ENCODE results near the gene ACOT11.
"Not testable (repeated sequence)": the region's sequence is repeated elsewhere in the genome, so short reads cannot be mapped to it uniquely, and the experiment has no call there.

ACOT11 gene

DNA sequence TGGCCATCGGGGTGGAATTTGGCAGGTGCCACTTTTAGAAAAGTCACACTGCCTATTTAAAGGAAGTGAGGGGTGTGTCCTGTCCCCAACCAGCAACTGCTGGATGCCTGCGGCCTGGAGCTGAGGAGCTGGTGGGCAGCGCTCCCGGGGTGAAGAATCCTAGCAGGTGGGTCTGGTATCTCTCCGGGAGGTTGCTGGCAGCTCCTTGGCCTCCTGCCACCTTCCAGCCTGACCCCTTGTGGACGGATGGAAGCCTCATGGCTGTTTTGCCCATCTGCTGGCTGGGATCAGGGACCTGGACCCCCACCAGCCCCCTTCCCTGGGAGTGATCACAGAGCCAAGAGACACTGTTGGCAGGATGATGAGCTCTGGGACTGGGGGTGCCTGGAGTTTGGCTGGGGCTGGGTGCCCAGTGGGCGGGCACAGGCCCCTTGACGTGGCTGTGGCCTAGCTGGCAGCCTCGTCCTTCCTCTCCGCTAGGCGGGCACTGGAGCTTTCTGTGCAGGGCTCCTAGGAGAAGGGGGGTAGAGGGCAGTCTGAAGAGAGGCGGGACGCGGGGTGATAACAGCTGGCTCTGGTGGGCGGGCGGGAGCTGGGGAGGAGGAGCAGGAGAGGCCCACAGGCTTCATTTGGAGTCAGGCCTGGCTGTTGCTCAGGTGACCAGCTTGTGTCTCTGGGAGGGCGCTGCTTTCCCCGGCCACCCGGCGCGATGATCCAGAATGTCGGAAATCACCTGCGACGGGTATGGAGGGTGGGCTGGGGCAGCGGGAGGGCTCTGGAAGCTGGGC is at the start of gene ACOT11:
Gene ACOT11 (plus strand): TSS at position 628 of the 788 bp plus-strand sequence. CDS start 82 bp downstream, at position 710.
- DNase-seq: no peak

DNA sequence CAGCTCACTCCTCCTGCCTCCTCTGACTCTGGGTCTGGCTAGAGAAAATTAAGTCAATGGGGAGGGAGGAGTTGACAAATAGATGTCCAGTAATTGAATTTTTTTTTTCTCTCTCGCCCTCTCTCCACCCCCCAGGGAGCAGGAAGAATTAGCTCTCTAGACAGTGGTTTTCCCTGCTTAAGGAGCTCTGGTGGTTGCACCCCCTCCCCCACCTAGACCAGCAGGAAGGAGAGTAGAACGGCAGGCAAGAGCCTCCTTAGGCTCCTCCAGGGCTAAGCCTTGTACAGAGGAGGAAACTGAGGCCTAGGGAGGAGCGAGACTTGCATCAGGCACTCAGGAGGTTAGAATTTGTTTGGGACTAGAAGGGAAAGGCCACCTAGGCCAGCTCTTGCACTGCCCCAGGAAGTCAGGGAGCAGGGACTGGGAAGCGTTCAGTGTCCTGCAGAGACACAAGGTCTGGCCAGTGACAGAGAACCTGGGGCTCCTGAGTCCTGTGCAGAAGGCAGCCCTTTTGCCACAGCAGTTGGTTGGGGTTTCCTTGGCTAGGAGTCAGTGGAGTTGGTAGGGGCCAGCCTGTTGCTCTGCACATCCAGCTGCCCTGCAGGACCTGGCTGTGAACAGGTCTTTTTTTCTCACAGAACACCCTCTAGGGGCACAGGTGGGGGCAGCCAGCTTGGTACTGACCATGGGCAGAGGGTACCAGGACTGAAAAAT is 49.5 kb upstream of the ACOT11 start:
- no peak for DNase-seq

DNA sequence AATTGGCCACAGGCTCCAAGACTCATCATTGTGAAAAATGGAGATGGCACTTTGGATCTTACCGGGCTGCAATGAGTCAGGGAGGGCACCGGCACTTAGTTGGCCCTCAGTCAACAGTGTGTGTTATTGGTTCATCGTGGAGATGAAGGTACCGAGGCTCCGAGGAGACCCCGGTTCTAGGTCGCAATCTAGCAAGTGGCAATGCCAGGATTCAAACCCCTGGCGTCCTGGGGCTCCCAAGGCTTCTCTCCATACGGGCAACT is 49.0 kb upstream of the ACOT11 start:
- no peak for DNase-seq

DNA sequence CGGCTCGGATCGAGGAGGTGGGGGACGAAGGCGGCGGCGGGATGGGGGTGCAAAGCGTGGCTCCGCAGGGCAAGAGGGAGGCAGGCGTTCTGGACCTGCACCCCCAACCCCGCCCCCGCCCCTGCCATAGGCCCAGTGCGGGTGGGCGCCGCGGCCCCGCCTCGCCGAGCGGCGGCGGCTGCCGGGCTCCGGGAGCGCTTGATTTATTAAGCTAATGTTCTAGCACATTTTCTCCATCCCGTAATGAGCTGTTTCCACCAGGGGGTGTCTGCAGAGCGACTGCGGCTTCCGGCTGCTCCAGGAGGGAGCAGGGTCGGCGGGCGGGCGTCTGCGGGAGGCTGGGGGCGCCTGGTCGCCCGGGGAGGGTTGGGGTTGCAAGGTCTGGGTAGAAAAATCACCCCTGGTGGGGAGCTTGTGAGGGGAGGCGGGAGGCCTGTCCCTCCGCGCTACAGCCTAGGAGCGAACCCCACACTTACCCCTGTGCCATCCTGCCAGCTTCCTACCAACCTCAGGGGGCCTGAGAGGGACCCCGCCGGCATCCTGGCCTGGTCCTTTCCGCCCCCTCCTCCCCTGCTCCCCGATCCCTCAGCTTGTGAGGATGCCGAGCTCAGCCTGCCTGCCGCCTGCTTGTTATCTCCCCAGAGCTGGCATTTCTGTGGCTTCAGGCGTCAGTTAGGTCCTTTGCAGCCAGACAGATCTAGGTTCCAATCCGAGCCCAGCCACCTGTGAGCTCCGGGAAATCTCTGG is 48.5 kb upstream of the ACOT11 start:
- no peak for DNase-seq

DNA sequence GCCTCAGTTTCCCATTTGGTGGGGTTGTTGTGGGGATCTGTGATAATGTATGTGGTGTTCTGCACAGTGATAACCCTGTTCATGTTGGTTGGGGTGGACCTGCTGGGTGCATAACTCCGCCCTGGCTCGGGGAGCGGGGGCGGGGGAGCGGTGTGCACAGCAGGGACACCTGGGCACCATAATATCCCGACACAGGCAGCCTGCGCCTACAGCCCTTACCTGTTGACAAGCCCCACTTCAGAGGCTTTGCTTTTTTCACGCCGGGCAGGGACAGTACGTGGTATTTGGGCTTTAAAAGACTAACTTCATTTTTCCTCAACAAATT is 48.0 kb upstream of the ACOT11 start:
- no peak for DNase-seq

DNA sequence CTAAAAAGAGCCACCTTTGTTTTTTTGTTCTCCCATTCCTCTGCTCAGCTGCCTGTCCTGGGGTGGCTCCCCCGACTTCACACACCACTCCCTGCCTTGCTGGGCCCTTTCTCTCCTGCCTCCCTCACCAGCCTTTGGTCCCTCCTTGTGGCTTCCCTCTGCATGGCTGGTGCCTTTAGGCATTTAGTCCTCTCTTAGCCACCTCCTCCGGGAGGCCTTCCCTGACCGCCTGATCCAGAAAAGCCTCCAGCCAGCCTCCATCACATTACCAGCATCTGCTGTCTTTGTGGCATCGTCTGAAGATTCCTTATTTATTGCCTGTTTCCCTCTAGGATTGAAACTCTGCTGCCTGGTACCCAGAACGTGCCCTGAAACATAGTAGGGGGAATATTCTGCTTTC is 46.2 kb upstream of the ACOT11 start:
- no peak for DNase-seq

DNA sequence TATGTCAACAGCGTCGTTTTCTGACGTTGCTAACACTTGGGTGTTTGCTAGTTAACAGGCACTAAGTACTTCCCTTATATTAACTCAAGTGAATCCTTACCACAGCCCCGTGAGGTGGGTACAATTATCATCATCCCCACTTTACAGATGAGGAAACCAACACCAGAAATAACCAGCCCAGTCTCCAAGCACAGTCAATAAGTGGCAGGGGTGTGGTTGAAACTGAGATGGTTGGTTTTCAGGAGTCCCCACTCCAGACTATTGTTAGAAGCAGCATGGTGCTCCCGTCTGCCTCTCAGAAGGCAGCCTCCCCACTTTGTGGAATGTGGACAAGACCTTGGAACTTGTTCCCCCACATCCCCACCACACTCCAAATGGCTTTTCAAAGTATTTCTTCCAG is 45.7 kb upstream of the ACOT11 start:
- DNase-seq: no peak

DNA sequence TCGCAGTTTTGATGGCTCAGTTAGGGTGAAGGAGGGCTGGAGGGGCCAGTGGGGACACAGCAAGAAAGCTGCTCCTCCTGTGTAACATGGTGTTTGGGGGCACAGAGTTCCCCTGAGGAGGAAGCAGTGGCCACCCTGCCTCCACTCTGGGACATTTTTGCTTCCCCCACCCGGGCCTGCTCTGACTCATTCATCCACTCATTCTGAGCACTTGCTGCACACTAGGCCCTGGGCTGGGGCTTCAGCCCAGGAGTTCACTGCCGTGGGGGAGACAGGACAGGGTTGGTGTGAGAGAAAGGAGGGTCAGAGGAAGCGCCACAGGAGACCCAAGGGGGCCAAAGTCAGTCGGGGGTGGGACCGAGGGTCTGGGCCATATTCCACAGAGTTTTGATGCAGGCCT is 41.4 kb upstream of the ACOT11 start:
- DNase-seq: no peak

DNA sequence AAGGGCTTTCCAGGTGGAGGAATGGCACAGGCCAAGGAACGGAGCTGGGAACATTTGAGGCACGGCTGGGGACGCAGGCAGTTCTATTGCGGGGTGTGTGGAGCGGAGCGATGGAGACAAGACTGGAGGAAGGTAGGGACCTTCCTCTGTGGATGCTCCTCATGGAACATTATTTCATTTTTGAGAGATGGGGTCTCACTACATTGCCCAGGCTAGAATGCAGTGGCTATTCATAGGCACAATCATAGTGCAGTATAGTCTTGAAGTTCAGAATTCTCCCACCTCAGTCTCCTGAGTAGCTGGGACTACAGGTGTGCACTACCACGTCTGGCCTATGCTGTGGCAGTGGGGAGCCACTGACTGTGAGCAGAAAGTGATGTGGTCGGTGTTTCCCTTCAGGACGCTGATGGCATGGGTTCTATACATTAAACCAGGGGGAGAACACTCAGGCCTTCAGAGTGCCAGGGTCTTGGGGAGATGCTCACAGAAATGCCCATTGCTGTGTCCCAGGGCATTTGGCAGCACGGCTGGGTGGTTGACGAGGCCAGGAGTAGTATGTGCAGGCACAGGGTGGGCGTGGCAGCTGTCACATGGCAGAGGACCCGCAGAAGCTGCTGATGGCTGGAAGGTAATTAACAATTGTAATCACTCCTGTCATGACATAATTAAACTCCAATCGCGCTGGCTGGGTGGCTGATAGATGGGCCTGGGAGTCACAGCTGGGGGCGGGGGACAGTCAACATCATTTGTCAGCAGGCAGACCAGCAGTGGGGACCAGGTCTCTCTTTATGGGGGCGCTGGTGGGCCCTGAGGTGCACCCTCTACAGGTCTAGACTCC is 40.8 kb upstream of the ACOT11 start:
- no peak for DNase-seq

DNA sequence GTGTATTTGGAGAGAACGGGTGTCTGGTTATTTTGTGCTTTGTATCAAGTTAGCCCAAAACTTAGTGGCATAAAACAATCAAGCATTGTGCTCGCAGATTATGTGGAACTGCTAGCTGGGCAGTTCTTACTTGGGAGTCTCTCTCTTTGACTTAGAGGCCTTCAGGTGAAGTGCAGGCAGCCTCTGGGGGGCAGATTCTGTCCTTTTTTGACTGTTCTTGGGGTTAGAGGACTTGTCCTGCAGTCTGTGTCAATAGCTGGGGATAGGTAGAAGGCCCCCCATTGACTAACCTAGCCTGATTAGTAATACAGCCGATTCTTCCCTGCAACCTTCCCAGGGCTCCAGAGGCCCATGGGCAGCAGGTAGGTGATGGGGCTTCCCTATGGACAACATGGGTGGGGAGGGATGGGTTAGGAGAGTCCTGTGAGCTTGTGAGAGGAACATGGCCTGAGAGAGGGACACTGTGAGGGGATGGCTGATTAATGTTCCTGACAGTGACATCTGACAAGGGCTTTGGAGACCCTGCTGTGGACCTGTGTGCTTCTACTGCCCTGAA is 37.2 kb upstream of the ACOT11 start:
- DNase-seq: no peak

DNA sequence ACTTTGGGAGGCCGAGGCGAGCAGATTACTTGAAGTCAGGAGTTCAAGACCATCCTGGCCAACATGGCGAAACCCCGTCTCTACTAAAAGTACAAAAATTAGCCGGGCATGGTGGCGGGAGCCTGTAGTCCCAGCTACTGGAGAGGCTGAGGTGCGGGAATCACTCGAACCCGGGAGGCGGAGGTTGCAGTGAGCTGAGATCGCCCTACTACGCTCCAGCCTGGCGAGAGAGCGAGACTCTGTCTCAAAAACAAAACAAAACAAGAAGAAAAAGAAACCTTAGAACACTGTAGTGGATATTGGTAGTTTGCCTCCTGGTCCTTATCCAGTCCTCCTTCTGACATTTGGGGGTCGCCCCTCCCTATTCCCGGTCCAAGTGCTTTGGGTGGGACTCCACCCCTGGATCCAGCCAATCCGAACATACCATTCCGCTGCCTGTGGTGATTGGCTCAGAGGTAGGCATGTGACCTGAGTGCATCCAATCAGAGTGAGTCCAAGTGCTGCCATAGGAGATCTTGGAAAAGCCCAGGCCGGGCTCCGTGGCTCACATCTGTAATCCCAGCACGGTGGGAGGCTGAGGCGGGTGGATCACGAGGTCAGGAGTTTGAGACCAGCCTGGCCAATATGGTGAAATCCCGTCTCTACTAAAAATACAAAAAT is 34.0 kb upstream of the ACOT11 start:
- not testable (repeated sequence) for DNase-seq

DNA sequence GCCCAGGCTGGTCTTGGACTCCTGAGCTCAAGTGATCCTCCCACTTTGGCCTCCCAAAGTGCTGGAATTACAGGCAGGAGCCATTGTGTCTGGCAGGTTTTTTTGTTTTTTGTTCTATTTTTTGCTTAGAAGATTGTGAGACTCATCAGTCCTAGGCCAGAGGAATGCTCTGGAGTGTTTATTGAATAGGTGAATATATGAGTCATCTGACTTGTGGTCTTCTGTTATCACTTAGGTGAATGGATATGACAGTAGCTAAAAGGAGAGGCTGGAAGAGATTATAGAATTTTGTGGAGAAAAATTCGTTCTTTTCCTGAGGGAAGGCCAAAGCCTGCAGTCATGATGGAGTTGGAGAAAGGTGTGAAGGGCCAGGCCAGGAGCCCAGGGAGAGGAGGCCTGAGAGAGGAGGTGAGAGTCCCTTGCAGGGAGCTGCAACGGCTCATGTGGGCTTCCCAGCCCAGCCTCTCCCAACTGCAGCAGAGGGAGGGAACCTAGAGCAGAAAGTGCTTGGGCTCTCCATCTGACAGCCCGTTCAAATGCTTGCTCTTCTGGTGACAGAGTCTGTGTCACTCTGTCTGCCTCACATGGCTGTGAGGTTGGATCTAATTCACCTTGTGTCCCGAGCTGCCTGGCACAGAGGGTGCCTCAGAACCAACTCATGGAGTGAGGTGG is 31.6 kb upstream of the ACOT11 start:
- no peak for DNase-seq

DNA sequence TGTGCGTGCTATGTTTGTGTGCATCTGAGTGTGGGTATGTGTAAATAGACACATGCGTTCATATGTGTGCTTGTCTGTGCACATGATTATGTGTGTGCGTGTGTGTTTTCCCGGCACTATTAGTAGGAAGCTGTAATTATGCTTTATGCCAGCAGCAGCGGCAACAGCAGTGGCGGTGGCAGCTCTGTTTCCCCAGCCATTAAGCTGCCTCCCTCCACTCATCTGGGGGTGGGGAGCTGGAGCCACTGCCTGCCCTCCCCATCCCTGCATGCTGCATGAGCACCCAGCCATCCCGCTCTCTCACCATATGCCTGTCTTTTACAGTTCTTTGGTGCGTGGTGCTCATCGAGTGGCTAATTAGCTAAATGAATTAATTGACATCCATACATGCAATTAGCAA is 30.5 kb upstream of the ACOT11 start:
- DNase-seq: no peak

DNA sequence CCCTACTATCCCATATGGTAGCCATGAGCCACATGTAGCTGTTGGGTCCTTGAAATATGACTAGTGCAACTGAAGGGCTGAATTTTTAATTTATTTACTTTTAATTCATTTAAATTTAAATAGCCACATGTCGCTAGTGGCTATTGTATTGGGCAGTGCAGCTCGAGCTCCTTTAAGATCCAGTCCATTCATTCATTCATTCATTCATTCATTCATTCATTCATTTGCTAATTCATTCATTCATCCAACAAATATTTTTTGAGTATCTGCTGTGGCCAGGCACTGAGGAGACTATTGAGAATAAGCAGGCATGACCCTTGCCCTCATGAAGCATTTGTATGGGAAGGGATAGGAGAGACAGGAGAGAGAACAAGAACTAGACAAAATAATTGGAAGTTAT is 29.5 kb upstream of the ACOT11 start:
- DNase-seq: no peak

DNA sequence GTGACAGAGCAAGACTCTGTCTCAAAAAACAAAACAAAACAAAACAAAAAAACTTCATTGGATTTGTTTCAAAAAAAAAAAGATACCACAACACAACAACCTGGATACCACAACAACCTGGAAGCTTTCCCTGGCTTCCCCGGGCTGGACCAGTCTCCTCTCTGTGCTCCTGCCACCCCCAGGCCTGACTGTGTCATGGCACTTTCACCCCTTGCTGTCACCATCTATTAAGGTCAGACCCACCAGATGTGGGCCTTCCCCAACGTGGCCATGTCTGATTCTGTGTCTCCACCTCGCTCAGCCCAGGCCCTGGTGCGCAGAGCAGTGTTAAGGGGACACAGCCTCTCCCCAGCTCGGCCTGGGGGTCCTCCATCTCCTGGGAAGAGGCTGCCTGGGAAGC is 28.3 kb upstream of the ACOT11 start:
- DNase-seq: no peak

DNA sequence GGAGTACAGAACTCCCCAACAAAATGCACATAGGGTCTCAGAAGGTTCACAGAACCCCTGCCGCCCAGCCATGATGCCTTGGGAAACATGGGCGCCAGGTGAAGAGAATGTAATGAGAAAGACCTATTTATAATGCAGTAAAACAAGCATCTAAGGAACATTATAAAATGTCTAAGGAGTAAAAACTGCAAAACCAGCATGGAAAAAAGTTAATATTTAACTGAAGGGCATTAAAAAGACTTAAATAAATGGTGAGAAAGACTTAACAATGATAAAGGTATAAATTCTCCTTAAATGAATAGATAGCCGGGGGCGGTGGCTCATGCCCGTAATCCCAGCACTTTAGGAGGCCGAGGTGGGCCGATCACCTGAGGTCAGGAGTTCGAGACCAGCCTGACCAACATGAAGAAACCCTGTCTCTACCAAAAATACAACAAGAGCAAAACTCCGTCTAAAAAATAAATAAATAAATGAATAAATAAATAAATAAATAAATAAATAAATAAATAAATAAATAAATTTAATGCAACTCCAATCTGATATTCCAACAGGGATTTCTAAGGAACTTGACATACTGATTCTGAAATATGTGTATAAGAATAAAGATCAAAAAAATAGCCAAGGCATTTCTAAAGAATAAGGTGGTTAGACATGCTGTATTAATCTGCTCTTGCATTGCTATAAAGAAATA is 27.3 kb upstream of the ACOT11 start:
- no peak for DNase-seq

DNA sequence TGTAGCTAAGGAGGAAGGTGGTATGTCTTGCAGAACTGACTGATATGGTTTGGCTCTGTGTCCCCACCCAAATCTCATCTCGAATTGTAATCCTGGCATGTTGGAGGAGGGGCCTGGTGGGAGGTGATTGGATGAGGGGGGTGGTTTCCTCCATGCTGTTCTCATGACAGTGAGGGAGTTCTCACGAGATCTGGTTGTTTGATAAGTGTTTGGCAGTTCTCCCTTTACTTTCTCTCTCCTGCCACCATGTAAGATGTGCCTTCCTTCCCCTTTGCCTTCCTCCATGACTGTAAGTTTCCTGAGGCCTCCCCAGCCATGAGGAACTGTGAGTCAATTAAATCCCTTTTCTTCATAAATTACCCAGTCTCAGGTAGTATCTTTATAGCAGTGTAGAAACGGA is 21.5 kb upstream of the ACOT11 start:
- DNase-seq: not testable (repeated sequence)

DNA sequence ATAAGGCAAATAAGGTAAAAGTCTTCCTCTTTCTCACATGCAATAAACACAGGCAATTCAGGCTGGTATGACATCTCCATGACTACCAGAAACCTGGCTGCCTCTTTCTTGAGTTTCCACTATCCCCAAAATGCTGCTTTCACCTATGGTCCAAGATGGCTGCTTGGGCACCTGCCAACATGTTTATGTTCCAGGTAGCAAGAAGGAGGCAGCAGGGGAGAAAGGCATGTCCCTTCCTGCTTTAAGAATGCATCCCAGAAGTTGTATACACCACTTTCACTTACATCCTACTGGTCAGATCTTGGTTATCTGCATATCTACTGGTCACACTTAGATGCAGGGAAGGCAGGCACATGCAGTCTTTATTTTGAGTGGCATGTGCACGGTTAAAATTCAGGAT is 19.4 kb upstream of the ACOT11 start:
- DNase-seq: no peak

DNA sequence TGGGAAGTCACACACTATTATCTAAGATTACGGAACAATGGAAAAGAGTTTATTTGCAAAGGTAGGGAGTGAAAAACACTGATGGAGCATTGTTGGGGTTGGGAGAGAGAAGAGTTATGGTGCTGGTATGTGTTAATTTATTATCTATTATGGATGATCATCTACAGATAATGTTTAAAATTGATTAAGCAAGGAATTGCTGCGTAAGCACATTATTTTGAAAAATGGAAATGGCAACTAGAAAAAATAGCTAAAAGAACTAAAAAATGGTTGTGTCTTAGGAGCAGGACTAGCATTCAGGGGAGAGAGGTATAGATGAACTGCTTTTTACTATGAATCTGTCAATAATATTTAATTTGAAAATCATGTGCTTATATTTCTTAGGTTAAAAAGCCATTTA is 16.0 kb upstream of the ACOT11 start:
- DNase-seq: no peak

DNA sequence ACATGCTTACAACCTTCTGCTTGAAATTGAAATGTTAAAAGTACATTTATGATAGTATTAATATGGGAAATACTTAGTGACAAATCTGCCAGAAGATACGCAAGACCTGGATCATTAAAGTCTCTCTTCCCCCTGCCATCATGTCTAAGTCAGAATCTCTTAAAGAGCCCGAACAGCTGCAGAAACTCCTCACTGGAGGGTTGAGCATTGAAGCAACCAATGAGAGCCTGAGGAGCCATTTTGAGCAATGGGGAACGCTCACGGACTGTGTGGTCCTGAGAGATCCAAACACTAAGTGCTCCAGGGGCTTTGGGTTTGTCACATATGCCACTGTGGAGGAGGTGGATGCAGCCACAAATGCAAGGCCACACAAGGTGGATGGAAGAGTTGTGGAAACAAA is 11.4 kb upstream of the ACOT11 start:
- not testable (repeated sequence) for DNase-seq

DNA sequence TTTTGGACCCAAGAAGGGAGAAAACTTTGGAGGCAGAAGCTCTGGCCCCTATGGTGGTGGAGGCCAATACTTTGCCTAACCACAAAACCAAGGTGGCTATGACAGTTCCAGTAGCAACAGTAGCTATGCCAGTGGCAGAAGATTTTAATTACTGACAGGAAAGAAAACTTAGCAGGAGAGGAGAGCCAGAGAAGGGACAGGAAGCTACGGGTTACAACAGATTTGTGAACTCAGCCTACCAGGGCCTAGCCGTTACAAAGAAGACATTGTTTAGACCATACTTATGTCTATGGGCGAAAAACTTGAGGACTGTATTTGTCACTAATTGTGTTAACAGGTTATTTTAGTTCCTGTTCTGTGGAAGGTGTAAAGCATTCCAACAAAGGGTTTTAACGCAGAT is 10.4 kb upstream of the ACOT11 start:
- DNase-seq: no peak
